Smooth muscle cell (in vitro differentiated cells): ENCODE results near the gene PIN1. TPM values are rescaled to one million over a fixed set of nuclear protein-coding genes. Genes with fewer than 3 reads are reported as not detected.

Experiments
- DNase-seq: peaks from one replicate; lab custom pipeline; 2025; ENCODE audit not compliant: unreplicated experiment; lab: John Stamatoyannopoulos, UW
- H2AFZ ChIP-seq: fragments of 200-600 bp; sonication (generic); 2 replicates; pipeline ENCODE4 v1.6.0; 2016; ENCODE audit warnings: antibody characterized with exemption, low read depth, mild to moderate bottlenecking
- H3F3A ChIP-seq: fragments of 200-600 bp; sonication (generic); 2 replicates; pipeline ENCODE4 v1.6.0; 2017; ENCODE audit warnings: antibody characterized with exemption, low read depth
- H3K27ac ChIP-seq: fragments of 200-600 bp; sonication (generic); 2 replicates; pipeline ENCODE4 v1.5.1; 2016; ENCODE audit warnings: low read depth, mild to moderate bottlenecking
- H3K27me3 ChIP-seq: fragments of 200-600 bp; sonication (generic); 2 replicates; pipeline ENCODE4 v1.6.1; 2016; ENCODE audit warnings: low read depth, mild to moderate bottlenecking
- H3K36me3 ChIP-seq: fragments of 200-600 bp; sonication (generic); 2 replicates; pipeline ENCODE4 v1.5.1; 2016; ENCODE audit warnings: low read depth
- H3K4me1 ChIP-seq: fragments of 200-600 bp; sonication (generic); 2 replicates; pipeline ENCODE4 v1.5.1; 2016; ENCODE audit warnings: low read depth
- H3K4me2 ChIP-seq: fragments of 200-600 bp; sonication (generic); 2 replicates; pipeline ENCODE4 v1.6.0; 2016; ENCODE audit warnings: mild to moderate bottlenecking
- H3K4me3 ChIP-seq: fragments of 200-600 bp; sonication (generic); 2 replicates; pipeline ENCODE4 v1.5.1; 2016; ENCODE audit warnings: mild to moderate bottlenecking
- H3K79me2 ChIP-seq: fragments of 200-600 bp; sonication (generic); 2 replicates; pipeline ENCODE4 v1.6.0; 2016; ENCODE audit warnings: low read depth, mild to moderate bottlenecking
- H3K9ac ChIP-seq: fragments of 200-600 bp; sonication (generic); 2 replicates; pipeline ENCODE4 v1.6.0; 2016; ENCODE audit warnings: low read depth
- H3K9me3 ChIP-seq: fragments of 200-600 bp; sonication (generic); replicated peaks from 2 replicates; pipeline ENCODE4 v1.5.1; 2016; ENCODE audit warnings: low read depth
- H4K20me1 ChIP-seq: fragments of 200-600 bp; sonication (generic); 2 replicates; pipeline ENCODE4 v1.6.0; 2016; ENCODE audit warnings: low read depth
- CTCF ChIP-seq: fragments of 200-600 bp; sonication (generic); IDR thresholded peaks from 2 replicates; pipeline ENCODE4 v1.5.1; 2017; ENCODE audit warnings: borderline replicate concordance, mild to moderate bottlenecking, antibody characterized with exemption; ENCODE audit not compliant: insufficient read depth, poor library complexity, severe bottlenecking
- WGBS: methylation state at CpG from one replicate; pipeline ENCODE4 v1.1.7; 2016; ENCODE audit warnings: low lambda C conversion rate; 5-methylcytosine and 5-hydroxymethylcytosine counted together
- polyA plus RNA-seq: library from polyadenylated mRNA; unstranded; fragments of >200 nt; fragmentation: Nextera tagmentation; extraction: Ambion mirVana; gene quantifications from 2 replicates; pipeline ENCODE4 v1.2.1, GENCODE V29; 2016
- total RNA-seq: library from RNA; depleted of rRNA; stranded (reverse); fragments of >200 nt; gene quantifications from 2 replicates; pipeline ENCODE4 v1.2.3, GENCODE V29; 2014

Gene PIN1
- total and polyA plus RNA-seq, 2 experiments from 2014 or later = 68.0 to 127 TPM

- H3K4me3 ChIP-seq = no peak overlapping the region
- no peak for DNase-seq
- H3K9me3 ChIP-seq = no peaks in the 10 kb centered on the region
- H3K36me3 ChIP-seq = no peaks in the 10 kb centered on the region
- H3K27me3 ChIP-seq = no peaks in the 10 kb centered on the region
- no peaks in the 10 kb centered on the region for H3F3A ChIP-seq
- H3K27ac ChIP-seq = no peak overlapping the region
- no peak overlapping the region for H2AFZ ChIP-seq
- H3K9ac ChIP-seq = no peak overlapping the region
- no peak overlapping the region for H3K4me2 ChIP-seq
- peaks cover 2% of the 10 kb centered on the region for H4K20me1 ChIP-seq
- TF ChIP-seq CTCF = no peak
- no peaks in the 10 kb centered on the region for H3K4me1 ChIP-seq
- no peaks in the 10 kb centered on the region for H3K79me2 ChIP-seq
- WGBS = 78% methylated on average over 13 of the region's 13 CpGs
Observed at GRCh38 chr19:9875031-9875627, 40.0 kb downstream of the PIN1 start.

DNA sequence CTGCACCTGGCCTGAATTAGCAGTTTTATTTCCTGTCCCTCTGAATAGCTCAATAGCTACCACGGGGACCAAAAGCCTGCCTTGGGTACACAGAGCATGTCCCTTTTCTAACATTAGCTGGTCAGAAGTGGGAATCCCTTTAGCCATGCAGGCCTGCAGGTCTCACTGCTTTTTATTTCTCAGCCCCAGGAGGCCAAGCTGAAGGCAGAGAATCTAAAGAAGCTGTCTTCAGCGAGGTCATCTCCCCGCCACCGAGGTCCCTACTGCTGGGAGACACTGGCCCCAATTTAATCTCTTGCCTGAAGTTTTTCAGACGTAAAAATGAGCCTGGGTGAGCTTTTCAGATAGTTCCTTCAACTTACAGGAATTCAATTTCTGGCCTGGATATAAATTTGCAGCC is 40.7 kb downstream of the PIN1 start:
- H3K9me3 ChIP-seq = no peaks in the 10 kb centered on the region
- H3K4me3 ChIP-seq = no peak overlapping the region
- no peak overlapping the region for H3K27ac ChIP-seq
- no peak for DNase-seq
- H3K4me1 ChIP-seq = no peaks in the 10 kb centered on the region
- no peaks in the 10 kb centered on the region for H3K79me2 ChIP-seq
- no peaks in the 10 kb centered on the region for H3F3A ChIP-seq
- H3K4me2 ChIP-seq = no peak overlapping the region
- 75% methylated on average over 5 of the region's 5 CpGs for WGBS
- peaks cover 4% of the 10 kb centered on the region for H4K20me1 ChIP-seq
- no peak overlapping the region for H2AFZ ChIP-seq
- no peak for TF ChIP-seq CTCF
- H3K36me3 ChIP-seq = no peaks in the 10 kb centered on the region
- H3K27me3 ChIP-seq = no peaks in the 10 kb centered on the region
- no peak overlapping the region for H3K9ac ChIP-seq

- Histone ChIP-seq H2AFZ (no peak overlapping the region), H3K9ac (no peak overlapping the region), H3K9me3 (no peaks in the 10 kb centered on the region), H3K4me3 (no peak overlapping the region), H3K27me3 (no peaks in the 10 kb centered on the region), H3K27ac (peak overlapping the region; percentile 17), H3K4me2 (no peak overlapping the region), H3K79me2 (no peaks in the 10 kb centered on the region), H4K20me1 (peaks cover 4% of the 10 kb centered on the region), H3F3A (no peaks in the 10 kb centered on the region), H3K4me1 (no peaks in the 10 kb centered on the region), H3K36me3 (no peaks in the 10 kb centered on the region)
- no peak for TF ChIP-seq CTCF
- no peak for DNase-seq
- WGBS = 76% methylated on average over 10 of the region's 10 CpGs
Observed at GRCh38 chr19:9877780-9878510, 42.8 kb downstream of the PIN1 start.
